ENCODE measurements around the gene B4GALNT3.
A peak's percentile ranks its signal among the peaks of the same experiment; 100 is the strongest.
"Not testable (repeated sequence)": the region's sequence is repeated elsewhere in the genome, so short reads cannot be mapped to it uniquely, and the experiment has no call there.

The B4GALNT3 gene

DNA sequence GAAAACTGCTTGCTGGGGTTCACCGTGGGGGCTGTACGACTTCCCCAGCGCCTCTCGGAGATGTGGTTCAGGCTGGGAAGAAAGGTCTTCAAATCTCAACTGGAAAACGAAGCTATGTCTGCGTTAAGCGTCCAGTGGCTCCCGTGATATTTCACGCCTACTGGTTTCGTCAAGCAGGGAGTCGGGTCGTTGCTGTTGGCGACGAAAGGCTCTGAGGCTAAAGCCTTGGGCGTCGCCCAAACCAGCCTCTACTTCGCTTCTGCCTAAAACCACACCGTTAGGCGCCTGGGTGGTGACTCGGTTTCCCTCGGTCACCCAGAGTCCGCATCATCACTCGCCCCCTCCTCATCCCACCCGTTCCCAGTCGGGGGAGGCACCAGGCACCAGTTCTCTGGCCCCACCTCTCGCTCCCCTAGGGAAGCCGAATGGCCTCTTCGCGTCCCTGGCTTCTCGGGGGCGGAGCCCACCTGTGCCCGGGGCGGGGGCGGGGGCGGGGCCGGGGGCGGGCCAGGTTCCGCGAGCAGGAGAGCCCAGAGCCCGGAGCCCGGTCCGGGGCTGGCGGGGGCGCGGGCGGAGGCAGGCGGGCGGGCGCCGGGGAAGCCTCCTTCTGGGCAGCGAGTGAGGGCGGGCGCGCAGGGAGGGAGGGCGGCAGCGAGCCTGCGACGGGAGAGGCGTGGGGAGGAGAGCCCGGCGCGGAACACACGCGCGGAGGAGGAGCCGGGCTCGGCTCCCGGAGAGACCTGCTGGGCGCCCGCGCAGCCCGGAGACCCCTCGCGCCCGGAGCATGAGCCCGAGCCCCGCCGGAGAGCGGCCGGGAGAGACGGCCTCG is at the start of gene B4GALNT3:
Gene B4GALNT3 (plus strand): TSS at position 510 of the 829 bp plus-strand sequence. CDS start 438 bp downstream, outside the sequence.
- DNase-seq: peak; percentile 17

DNA sequence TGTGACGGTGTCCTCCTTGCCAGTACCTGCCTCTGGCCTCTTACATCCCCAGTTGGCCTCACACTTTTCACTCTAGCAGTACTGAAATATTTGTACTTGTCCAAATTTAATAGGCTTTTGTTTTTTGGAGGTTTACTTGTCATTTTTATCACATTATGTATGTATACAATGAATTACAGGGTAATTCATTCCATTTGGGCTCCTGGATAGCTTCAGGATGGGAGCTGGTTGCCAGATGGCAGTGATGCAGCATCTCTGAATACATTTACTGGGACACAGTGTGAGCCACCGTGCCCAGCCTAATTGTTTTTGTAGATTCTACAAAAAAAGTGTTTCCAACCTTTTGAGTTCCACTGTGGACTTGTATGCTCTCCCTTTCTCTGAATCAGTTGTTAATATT is 44.9 kb upstream of the B4GALNT3 start:
- no peak for DNase-seq

- no peak for DNase-seq
Measured at GRCh38 chr12:418432-418831, 41.3 kb upstream of the B4GALNT3 start.

DNA sequence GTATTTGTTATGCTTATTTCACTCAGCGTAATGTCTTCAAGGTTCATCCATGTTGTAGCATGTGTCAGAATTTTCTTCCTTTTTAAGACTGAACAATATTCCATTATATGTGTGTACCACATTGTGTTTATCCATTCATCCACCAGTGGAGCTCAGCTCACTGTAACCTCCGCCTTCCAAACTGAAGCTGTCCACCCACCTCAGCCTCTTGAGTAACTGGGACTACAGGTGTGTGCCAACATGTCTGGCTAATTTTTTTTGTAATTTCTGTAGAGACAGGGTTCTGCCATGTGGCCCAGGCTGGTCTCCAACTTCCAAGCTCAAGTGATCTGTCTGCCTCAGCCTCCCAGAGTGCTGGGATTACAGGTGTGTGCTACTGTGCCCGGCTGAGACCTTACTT is 37.2 kb upstream of the B4GALNT3 start:
- DNase-seq: no peak

DNA sequence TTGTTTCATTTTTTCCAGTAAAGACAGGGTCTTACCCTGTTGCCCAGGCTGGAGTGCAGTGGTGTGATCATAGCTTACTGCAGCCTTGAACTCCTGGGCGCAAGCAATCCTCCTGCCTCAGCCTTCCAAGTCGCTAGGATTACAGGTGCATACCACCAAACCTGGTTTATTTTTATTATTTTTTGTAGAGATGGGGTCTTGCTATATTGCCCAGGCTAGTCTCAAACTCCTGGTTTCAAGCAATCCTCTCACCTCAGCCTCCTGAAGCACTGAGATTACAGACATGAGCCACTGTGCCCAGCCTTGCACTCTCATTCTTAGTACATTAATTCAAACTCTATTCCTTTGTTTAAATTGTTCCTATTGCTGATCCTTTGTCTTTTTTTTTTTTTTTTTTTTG is 24.0 kb upstream of the B4GALNT3 start:
- not testable (repeated sequence) for DNase-seq

DNA sequence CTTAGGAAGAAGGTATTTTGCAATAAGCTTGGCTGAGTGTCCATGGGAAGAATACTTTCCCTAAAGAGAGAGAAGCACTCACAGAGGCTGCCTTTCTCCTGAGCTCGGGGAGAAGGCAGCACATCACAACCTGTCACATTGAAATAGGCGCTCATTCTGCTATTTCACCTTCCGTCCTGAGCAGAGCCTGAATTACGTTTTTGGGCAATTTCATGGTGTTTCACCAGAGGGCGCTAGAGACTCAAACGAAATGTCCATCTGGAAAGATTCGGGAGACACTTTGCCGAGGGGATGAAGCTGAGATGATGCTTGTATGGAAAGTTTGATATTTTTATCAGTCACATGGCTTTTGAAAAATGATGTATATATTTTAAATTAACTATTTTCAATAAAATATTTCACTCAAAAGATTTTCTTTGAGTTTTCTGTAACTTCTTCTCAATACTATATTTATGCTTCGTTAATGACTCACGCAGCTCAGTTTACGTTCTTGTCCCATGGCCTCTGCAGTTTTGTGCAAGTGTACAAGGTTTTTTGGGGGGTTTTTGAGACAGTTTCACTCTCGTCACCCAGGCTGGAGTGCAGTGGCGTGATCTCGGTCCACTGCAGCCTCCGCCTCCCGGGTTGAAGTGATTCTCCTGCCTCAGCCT is 17.4 kb upstream of the B4GALNT3 start:
- DNase-seq: peak; percentile 47

GRCh38 chr12:447141-447540 is 12.6 kb upstream of the B4GALNT3 start:
- DNase-seq: no peak

DNA sequence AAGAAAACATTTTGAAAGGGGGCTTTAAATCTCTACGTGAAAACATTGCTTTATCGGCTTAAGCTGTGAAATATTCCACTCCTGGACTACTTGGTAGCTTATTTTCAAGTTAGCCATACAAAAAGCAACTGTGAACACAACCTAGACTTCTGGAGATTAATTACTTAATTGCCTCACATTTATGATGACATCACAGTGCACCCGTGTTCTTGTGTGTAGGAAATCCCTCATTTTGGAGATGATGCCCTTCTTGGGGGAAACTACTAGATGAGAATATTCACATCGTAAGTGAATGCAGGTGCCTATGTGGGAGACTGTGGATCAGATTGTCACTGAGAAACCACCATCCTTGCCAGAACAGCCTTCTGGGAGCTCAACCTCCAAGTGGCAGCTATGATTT is 10.5 kb upstream of the B4GALNT3 start:
- DNase-seq: no peak

DNA sequence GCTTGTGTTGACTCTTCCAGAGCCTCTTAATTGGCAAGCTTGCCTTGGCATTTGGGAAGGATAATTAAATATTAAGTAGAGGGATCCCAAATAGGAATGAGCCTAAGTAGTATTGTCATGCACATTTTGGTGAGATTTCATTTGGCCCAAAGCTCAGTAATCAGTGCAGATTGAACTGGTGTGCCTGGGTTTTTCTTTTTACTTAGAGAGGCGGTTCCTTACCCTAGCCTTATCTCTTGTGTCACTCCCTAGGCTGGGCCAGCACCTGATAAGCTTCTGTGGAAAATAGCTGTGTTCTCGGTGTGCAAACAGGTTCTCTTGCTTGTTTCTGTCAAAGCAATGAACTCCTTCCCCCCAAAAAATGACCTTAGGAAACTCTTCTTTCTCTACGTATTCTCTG is 9.3 kb upstream of the B4GALNT3 start:
- no peak for DNase-seq

- peak; percentile 41 for DNase-seq
Measured at GRCh38 chr12:452667-453210, 7.0 kb upstream of the B4GALNT3 start.

- no peak for DNase-seq
Measured at GRCh38 chr12:454833-455232, 4.9 kb upstream of the B4GALNT3 start.

- no peak for DNase-seq
Measured at GRCh38 chr12:455821-456220, 3.9 kb upstream of the B4GALNT3 start.

DNA sequence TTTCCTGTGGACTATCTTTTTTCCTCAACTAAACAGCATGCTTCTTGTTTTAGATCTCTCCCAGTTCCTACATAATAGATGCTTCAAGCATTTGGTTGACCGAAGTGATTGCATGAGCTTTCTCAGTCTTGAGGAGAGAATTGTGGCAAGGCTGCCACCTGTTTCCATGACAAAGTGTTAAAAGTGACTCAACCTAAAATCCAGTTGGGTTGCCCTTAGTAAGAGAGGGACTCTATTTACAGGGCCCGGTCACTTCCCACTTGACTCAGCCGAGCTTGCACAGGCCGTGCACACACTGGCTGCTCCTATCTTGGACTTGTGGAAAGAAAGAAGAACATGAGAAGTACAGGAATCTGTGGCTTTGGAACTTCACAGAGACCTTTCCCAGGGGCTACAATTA is 2.1 kb upstream of the B4GALNT3 start:
- no peak for DNase-seq

DNA sequence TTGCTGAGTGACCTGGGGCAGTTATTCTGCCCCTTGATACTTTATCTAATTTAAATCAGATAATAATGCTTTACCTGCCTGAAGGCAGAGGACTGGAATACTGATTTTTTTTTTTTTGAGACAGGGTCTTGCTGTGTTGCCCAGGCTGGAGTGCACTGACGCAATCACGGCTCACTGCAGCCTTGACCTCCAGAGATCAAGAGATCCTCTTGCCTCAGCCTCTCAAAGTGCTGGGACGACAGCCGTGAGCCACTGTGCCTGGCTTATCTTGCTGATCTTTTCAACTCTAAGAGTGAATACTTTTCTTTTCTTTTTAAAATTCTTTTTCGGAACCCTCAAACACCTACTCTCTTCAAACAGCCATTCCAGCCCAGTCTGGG is 699 bp upstream of the B4GALNT3 start:
- no peak for DNase-seq

DNA sequence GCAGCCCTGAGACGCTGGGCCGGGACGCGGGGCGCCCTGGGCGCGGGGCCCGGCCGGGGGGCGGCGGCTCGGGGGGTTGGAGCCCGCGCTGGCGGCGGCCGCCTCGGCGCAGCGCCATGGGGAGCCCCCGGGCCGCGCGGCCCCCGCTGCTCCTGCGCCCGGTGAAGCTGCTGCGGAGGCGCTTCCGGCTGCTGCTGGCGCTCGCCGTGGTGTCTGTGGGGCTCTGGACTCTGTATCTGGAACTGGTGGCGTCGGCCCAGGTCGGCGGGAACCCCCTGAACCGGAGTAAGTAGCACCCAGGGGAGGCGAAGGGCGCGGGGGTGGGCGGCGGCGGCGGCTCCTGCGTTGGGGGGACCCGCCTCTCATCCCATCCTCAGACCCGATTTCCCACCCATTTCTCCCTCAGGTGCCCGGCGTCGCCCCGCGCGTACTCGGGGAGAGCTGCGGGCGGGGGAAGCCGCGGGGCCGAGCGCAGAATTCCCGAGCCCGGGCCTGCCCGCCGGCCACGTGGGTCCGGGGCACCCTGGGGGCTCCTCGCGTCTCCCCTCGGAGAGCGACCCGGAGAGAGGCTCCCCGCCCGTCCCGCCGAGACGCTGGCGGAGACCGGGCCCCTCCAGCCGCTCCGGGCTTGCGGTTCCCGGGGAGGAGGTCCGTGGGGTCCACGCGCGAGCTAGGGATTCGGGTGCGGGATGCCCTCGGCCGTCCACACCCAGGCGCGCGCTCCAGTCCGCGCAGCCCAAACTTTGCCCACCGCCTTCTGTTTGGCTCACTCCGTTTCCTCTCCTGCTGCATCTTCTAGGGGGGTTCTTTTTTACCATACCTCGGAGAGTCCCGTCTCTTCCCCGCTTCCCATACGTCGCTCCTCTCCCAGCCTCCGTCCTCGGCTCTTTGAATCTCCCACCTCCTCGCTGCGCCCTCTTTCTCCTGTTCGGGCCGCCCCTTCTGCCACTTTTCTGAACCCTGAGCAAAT is 807 bp downstream of the B4GALNT3 start:
- peak; percentile 38 for DNase-seq

DNA sequence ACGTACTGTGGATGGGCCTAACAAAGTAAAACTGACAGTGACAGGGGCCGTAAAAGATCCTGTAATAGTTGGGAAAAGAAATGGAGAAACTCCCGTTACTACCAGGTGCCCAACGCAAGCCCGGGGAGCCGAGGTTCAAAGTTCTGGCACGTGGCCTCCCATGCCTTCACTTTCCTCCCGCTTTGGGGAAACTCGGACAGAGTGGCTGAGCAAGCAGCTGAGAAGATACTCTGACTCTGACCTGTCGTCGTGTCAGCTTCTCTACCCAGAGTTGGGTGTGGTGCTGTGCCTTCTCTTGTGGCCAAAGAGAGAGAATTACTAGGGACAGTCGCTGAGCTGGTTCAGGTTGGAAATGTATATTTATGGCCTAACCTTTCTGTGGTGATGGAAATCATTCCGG is 1.7 kb downstream of the B4GALNT3 start:
- no peak for DNase-seq

DNA sequence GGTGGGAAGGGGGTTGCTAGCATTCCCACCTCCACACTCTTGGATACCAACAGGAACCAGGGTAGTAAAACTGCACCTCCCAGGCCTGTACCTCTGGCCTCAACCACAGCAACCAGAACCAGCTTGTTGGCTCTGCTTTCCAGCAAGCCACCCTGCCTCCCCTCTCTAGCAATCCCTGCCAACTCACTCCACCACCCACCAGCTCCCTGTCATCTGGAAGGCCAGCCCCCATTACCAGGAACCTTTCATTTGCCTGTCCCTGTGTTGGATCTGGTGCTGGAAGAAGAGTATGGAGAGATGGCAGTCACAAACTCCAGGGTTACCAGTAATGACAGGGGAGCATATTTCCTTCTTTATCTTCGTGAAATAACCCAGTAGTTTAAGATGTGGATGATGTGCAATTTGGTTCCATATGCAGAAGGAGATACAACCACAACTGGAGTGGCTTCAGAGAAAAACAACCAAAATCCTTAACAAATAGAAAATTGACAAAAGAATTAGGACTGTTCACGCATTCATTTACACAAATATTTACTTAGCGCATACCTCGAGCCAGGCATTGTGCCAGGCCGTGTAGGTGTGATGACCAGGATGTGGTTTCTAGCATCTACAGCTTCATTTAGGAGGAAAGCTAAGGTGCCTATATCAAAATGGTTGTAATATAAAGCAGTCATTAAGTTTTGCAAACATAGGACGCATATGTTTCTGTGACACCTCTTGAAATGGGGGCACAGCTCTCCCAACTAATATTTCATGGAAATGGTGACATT is 3.4 kb downstream of the B4GALNT3 start:
- no peak for DNase-seq

DNA sequence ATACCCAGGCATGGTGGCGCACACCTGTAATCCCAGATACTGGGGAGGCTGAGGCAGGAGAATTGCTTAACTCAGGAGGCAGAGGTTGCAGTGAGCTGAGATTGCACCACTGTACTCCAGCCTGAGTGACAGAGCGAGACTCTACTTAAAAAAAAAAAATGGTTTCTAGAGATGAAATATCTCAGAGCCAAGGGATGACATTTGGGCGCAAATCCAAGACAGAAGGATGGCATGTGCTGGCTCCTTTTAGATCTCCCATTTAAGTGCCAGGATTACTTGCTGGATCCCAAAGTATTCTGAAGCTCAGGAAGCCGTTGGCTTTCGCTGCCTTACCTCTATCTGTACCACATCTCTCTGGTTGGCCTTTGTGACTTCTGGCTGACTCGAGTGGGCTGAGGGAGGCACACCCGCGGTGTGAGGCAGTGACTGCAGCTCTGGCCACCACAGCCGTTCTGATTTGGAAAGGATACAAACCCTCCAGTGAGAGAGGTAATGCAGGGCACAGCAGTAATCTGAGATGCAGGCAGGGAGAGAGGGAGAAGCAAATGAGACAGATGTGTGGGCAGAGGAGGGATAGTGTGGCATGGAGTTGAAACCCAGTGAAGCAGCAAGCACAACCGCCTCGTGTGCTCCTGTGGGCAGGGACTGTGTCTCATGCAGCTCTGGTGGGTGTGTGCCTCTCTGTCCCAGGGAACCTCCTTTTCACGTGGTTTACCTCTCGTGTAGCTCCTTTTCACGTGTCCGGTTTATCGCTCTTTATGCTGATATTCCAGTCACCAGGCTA is 4.9 kb downstream of the B4GALNT3 start:
- DNase-seq: no peak

GRCh38 chr12:466039-466438 is 6.3 kb downstream of the B4GALNT3 start:
- DNase-seq: no peak

DNA sequence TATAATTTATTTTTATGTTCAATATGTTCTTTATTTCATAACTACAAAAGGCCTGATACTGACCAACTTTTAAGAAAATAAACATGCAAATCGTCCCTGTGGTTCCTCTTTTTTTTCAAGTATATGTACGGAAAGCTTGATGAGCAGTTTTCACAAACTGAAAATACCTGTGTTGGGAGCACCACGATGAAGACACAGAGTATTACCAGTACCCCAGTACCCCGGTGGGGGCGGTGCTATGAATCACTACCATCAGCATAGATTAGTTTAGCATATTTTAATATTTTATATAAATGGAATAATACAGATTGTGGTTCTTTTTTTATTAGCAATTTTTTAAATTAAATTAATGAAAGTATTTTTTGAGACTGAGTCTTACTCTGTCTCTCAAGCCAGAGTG is 7.0 kb downstream of the B4GALNT3 start:
- no peak for DNase-seq

GRCh38 chr12:467591-467990 is 7.9 kb downstream of the B4GALNT3 start:
- DNase-seq: no peak

All from activated gamma-delta T cell treated with Interleukin-2 at 50 U/mL for 16 hours (primary cell).